K562 (cell line): Measurements from ENCODE around the gene PDE1C. TPM values are rescaled to one million over a fixed set of nuclear protein-coding genes. Genes with fewer than 3 reads are reported as not detected.

ENCODE experiments used
- ATAC-seq: fragments of 200-7000 bp; cut with Tn5 transposase; 3 replicates; pipeline ENCODE4 v1.9.1; 2020; ENCODE audit warnings: moderate library complexity
- BruUV-seq: library from RNA; stranded (reverse); fragments of 400-500 nt; replicated peaks from 2 replicates; lab custom pipeline; 2021; lab: Mats Ljungman, UMichigan
- CTCF ChIA-PET: fragments of 300-600 bp; formaldehyde crosslinking; extraction: SDS; loops from one replicate; lab custom pipeline; 2021; ENCODE audit warnings: low intra/inter-chr PET ratio; lab: Yijun Ruan, JAX
- POLR2A ChIA-PET: fragments of 300-600, 350-650 bp; sonication (Branson Sonifier 250); formaldehyde crosslinking; extraction: SDS; loops from one replicate; lab custom pipeline; 2021; ENCODE audit warnings: antibody characterized with exemption, inconsistent platforms; lab: Yijun Ruan, JAX
- DNase-seq, 4 experiments: peaks; one replicate each; pipeline versions ENCODE4 v3.0.0 to v3.0.0-alpha.2; 2011 to 2018; ENCODE audit warnings: low spot score in 3 of 4, mixed read lengths in 3 of 4; ENCODE audit errors: extremely low read depth in 1 of 4
- FAIRE-seq: peaks from 2 replicates; lab custom pipeline; 2011; peaks lifted over from hg19 to GRCh38; lab: Jason Lieb, UNC
- H2AFZ ChIP-seq: 2 replicates; pipeline ENCODE4 v1.6.0; 2011; ENCODE audit warnings: low read depth, low read length, control low read depth, inconsistent platforms
- H3K27ac ChIP-seq: fragments of 200-600 bp; 3 replicates; pipeline ENCODE4 v1.8.0; 2011; ENCODE audit warnings: low read depth, mild to moderate bottlenecking, control low read depth, inconsistent platforms, low read length, moderate library complexity, mixed read lengths; ENCODE audit errors: extremely low read depth
- H3K27me3 ChIP-seq, 2 experiments: fragments of 300-600 bp in 1 of 2; 2 replicates in 1 of 2; 3 replicates in 1 of 2; pipeline versions ENCODE4 v1.6.0 to v1.8.0; 2011; ENCODE audit warnings: inconsistent platforms in 2 of 2, low read length in 2 of 2, mild to moderate bottlenecking in 1 of 2, mixed read lengths in 1 of 2, moderate library complexity in 1 of 2; ENCODE audit not compliant: control insufficient read depth in 2 of 2, insufficient read depth in 2 of 2
- H3K36me3 ChIP-seq: fragments of 300-600 bp; 3 replicates; pipeline ENCODE4 v1.8.0; 2011; ENCODE audit warnings: mild to moderate bottlenecking, low read length, inconsistent platforms; ENCODE audit not compliant: control insufficient read depth, insufficient read depth
- H3K4me1 ChIP-seq, 2 experiments: fragments of 200-600 bp in 1 of 2; replicated peaks in 1 of 2; 2 replicates in 1 of 2; 3 replicates in 1 of 2; pipeline versions ENCODE4 v1.5.1 to v1.8.0; 2011; ENCODE audit warnings: inconsistent platforms in 2 of 2, low read length in 2 of 2, mild to moderate bottlenecking in 1 of 2, mixed read lengths in 1 of 2, moderate library complexity in 1 of 2; ENCODE audit not compliant: control insufficient read depth in 2 of 2, insufficient read depth in 2 of 2
- H3K4me2 ChIP-seq: 2 replicates; pipeline ENCODE4 v1.6.1; 2011; ENCODE audit warnings: low read length, control low read depth, inconsistent platforms, mixed read lengths; ENCODE audit not compliant: insufficient read depth
- H3K4me3 ChIP-seq: fragments of 200-600 bp; sonication (generic), shearing (Covaris generic); 2 replicates; pipeline ENCODE4 v1.5.1; 2016; ENCODE audit warnings: control low read depth, inconsistent platforms
- H3K79me2 ChIP-seq: fragments of 200-600 bp; 3 replicates; pipeline ENCODE4 v1.8.0; 2011; ENCODE audit warnings: low read length, inconsistent platforms; ENCODE audit not compliant: control insufficient read depth, insufficient read depth
- H3K9ac ChIP-seq, 2 experiments: 2 replicates each; pipeline versions ENCODE4 v1.6.0 to v1.6.1; 2011; ENCODE audit warnings: low read depth in 2 of 2, low read length in 2 of 2, control low read depth in 1 of 2, inconsistent platforms in 1 of 2, mild to moderate bottlenecking in 1 of 2, mixed read lengths in 1 of 2; ENCODE audit not compliant: insufficient read depth in 1 of 2
- H3K9me1 ChIP-seq: one replicate; pipeline ENCODE4 v1.6.0; 2011; ENCODE audit warnings: inconsistent platforms, mild to moderate bottlenecking, low read length, moderate library complexity; ENCODE audit not compliant: control insufficient read depth, insufficient read depth
- H3K9me3 ChIP-seq: replicated peaks from 2 replicates; pipeline ENCODE4 v1.5.1; 2011; ENCODE audit warnings: low read depth, low read length, inconsistent platforms; ENCODE audit not compliant: control insufficient read depth, insufficient read depth
- H4K20me1 ChIP-seq: replicated peaks from 2 replicates; pipeline ENCODE4 v1.6.1; 2011; ENCODE audit warnings: low read length, inconsistent platforms, mixed read lengths; ENCODE audit not compliant: control insufficient read depth, insufficient read depth
- ID3 ChIP-seq, 2 experiments: fragments of 250-450 bp in 1 of 2; fragments of 450-650 bp in 1 of 2; sonication (Bioruptor Pico) in 1 of 2; IDR thresholded peaks; 2 replicates each; pipeline versions ENCODE4 v1.6.1 to v1.8.0; 2016 to 2021; ENCODE audit warnings: mild to moderate bottlenecking in 2 of 2, moderate library complexity in 2 of 2, missing compliant biosample characterization in 1 of 2, missing genetic modification characterization in 1 of 2
- PREB ChIP-seq: sonication (generic); formaldehyde crosslinking; IDR thresholded peaks from 2 replicates; pipeline ENCODE4 v1.8.1; 2023; ENCODE audit warnings: mild to moderate bottlenecking, missing genetic modification reagents
- RBM22 ChIP-seq: fragments of 200-400 bp; formaldehyde crosslinking; IDR thresholded peaks from 2 replicates; pipeline ENCODE4 v1.6.1; 2018; ENCODE audit warnings: low read length, low read depth; ENCODE audit not compliant: poor library complexity, severe bottlenecking
- RBM34 ChIP-seq: fragments of 200-400 bp; formaldehyde crosslinking; IDR thresholded peaks from 2 replicates; pipeline ENCODE4 v1.6.1; 2018; ENCODE audit warnings: low read length, borderline replicate concordance; ENCODE audit not compliant: insufficient read depth
- ZNF282 ChIP-seq: sonication (generic); formaldehyde crosslinking; IDR thresholded peaks from 2 replicates; pipeline ENCODE4 v1.8.1; 2023; ENCODE audit warnings: missing genetic modification reagents
- ZNF3 ChIP-seq: fragments of 250-450 bp; sonication (Bioruptor Pico); IDR thresholded peaks from 2 replicates; pipeline ENCODE4 v1.5.0; 2021; ENCODE audit warnings: mild to moderate bottlenecking, moderate library complexity
- ZNF407 ChIP-seq: fragments of 450-650 bp; IDR thresholded peaks from 2 replicates; pipeline ENCODE4 v1.6.1; 2016; ENCODE audit warnings: low read depth
- ZNF512 ChIP-seq: IDR thresholded peaks from 2 replicates; pipeline ENCODE4 v1.6.1; 2016; ENCODE audit warnings: missing genetic modification characterization, missing compliant biosample characterization
- WGBS: fragments of 100-300 bp; shearing (Covaris generic); methylation state at CpG from one replicate; pipeline ENCODE4 v1.1.6; 2016; ENCODE audit warnings: low coverage, mixed read lengths; ENCODE audit not compliant: insufficient coverage; ENCODE audit errors: missing lambda C conversion rate; 5-methylcytosine and 5-hydroxymethylcytosine counted together
- in situ Hi-C: fragments of 300-500 bp; cut with MboI; formaldehyde crosslinking; loops from 4 replicates; pipeline ENCODE4 v1.15.0; 2018; ENCODE audit warnings: inconsistent platforms, mixed read lengths
- intact Hi-C: fragments of 100-400 bp; cut with micrococcal nuclease; formaldehyde crosslinking; loops from 2 replicates; pipeline ENCODE4 v1.14.2; 2022
- polyA plus RNA-seq, 8 experiments: library from polyadenylated mRNA; depleted of rRNA in 4 of 8; stranded (reverse) in 5 of 8; unstranded in 3 of 8; fragments of >200 nt; fragmentation: Nextera tagmentation in 2 of 8; fragmentation: Illumina TruSeq in 1 of 8; extraction: Ambion mirVana in 2 of 8; extraction: Trizol in 1 of 8; gene quantifications; 2 replicates each; pipeline versions ENCODE4 v1.2.1 to v1.2.3, GENCODE V29; 2011 to 2014; ENCODE audit warnings: inconsistent platforms in 1 of 8, missing spikeins in 1 of 8
- total RNA-seq, 7 experiments: library from RNA; depleted of rRNA in 6 of 7; stranded (reverse); fragments of >200 nt in 6 of 7; fragmentation: Illumina TruSeq in 2 of 7; extraction: Trizol in 2 of 7; gene quantifications; 2 replicates each; pipeline versions ENCODE4 v1.2.1 to v1.2.3, GENCODE V29; 2011 to 2021; ENCODE audit warnings: low replicate concordance in 1 of 7

PDE1C gene
- total and polyA plus RNA-seq, 9 of the 15 experiments (the other 6 are each of a cell fraction or from before 2014, with no cell fraction given), result under 0.01 to 0.01 TPM; not detected in 7

- ChIA-PET POLR2A (no interaction called here), CTCF (no interaction called here)
- no peak overlapping the region for H2AFZ ChIP-seq
- no peak for FAIRE-seq
- H3K4me2 ChIP-seq, result no peak overlapping the region
- BruUV-seq, result no TSS peak
- no peak overlapping the region for H3K4me3 ChIP-seq
- no peaks in the 10 kb centered on the region for H3K36me3 ChIP-seq
- WGBS, result 0% methylated on average over 6 of the region's 6 CpGs
- H3K9me1 ChIP-seq, result no peaks in the 10 kb centered on the region
- no peak for DNase-seq
- H3K9me3 ChIP-seq, result no peaks in the 10 kb centered on the region; the same call in 1 of the 2 replicates
- H3K27me3 ChIP-seq, result no peaks in the 10 kb centered on the region
- H3K79me2 ChIP-seq, result no peaks in the 10 kb centered on the region
- no peak overlapping the region for H3K27ac ChIP-seq
- H3K9ac ChIP-seq, result no peak overlapping the region
- H4K20me1 ChIP-seq, result no peaks in the 10 kb centered on the region
- no peaks in the 10 kb centered on the region for H3K4me1 ChIP-seq
- intact Hi-C loops, result no loop called here
- ATAC-seq, result no peak
- in situ Hi-C loops, result no loop called here
- TF ChIP-seq ZNF512 (no peak), RBM22 (no peak), ZNF282 (CRISPR knock-in tag) (no peak), PREB (no peak), ZNF407 (no peak), RBM34 (no peak), ZNF3 (CRISPR knock-in tag) (no peak), ID3 (CRISPR knock-in tag; IDR thresholded peaks at IDR 0.05) (no peak), ID3 (tag; IDR thresholded peaks at IDR 0.05) (no peak)
Measured at GRCh38 chr7:32023376-32023775, 46.8 kb downstream of the PDE1C start.
